Panc1 (cell line): ENCODE measurements around the gene CFAP410. TPM values are rescaled to one million over a fixed set of nuclear protein-coding genes. Genes with fewer than 3 reads are reported as not detected.

Experiments used
- ATAC-seq: fragments of 200-7000 bp; cut with Tn5 transposase; 2 replicates; pipeline ENCODE4 v1.9.1; 2020; ENCODE audit warnings: mild to moderate bottlenecking, moderate library complexity
- BruUV-seq: library from RNA; stranded (reverse); fragments of 400-500 nt; replicated peaks from 2 replicates; lab custom pipeline; 2021; lab: Mats Ljungman, UMichigan
- CTCF ChIA-PET: fragments of 300-600 bp; sonication (Branson Sonifier 250); formaldehyde crosslinking; loops from one replicate; lab custom pipeline; 2022; ENCODE audit warnings: antibody characterized with exemption; lab: Charles Lee
- POLR2A ChIA-PET: fragments of 300-600 bp; sonication (Branson Sonifier 250); formaldehyde crosslinking; loops from one replicate; lab custom pipeline; 2022; ENCODE audit warnings: antibody characterized with exemption; lab: Charles Lee
- DNase-seq: peaks from one replicate; pipeline ENCODE4 v3.0.0-alpha.2; 2010; ENCODE audit warnings: low read depth, low spot score
- H3K27ac ChIP-seq: 2 replicates; pipeline ENCODE4 v1.5.1; 2011; ENCODE audit warnings: mild to moderate bottlenecking, low read length, inconsistent platforms
- H3K27me3 ChIP-seq: fragments of 200-500 bp; sonication (Bioruptor generic); 2 replicates; pipeline ENCODE4 v1.6.0; 2014; ENCODE audit warnings: low read length, inconsistent platforms; ENCODE audit not compliant: control insufficient read depth, insufficient read depth
- H3K36me3 ChIP-seq: fragments of 200-500 bp; sonication (Bioruptor generic); 2 replicates; pipeline ENCODE4 v1.5.1; 2014; ENCODE audit warnings: inconsistent platforms, mild to moderate bottlenecking, low read length, moderate library complexity; ENCODE audit not compliant: control insufficient read depth, insufficient read depth
- H3K4me1 ChIP-seq: 2 replicates; pipeline ENCODE4 v1.5.1; 2011; ENCODE audit warnings: inconsistent platforms, mild to moderate bottlenecking, low read length, moderate library complexity; ENCODE audit not compliant: control insufficient read depth, insufficient read depth
- H3K4me3 ChIP-seq, 2 experiments: 2 replicates each; pipeline ENCODE4 v1.5.1; 2011 to 2012; ENCODE audit warnings: low read depth in 2 of 2, low read length in 2 of 2, mild to moderate bottlenecking in 2 of 2, inconsistent platforms in 1 of 2, moderate library complexity in 1 of 2
- H3K9me3 ChIP-seq: fragments of 200-500 bp; sonication (Bioruptor generic); 2 replicates; pipeline ENCODE4 v1.5.1; 2014; ENCODE audit warnings: low read depth, mild to moderate bottlenecking, inconsistent platforms, low read length, moderate library complexity; ENCODE audit not compliant: control insufficient read depth, insufficient read depth
- POLR2AphosphoS5 ChIP-seq: IDR thresholded peaks from 2 replicates; pipeline ENCODE4 v1.6.1; 2012; ENCODE audit warnings: mild to moderate bottlenecking, low read depth, low read length, moderate library complexity
- SIN3A ChIP-seq: IDR thresholded peaks from 2 replicates; pipeline ENCODE4 v1.6.1; 2012; ENCODE audit warnings: low read depth, mild to moderate bottlenecking, low read length, moderate library complexity, borderline replicate concordance; ENCODE audit not compliant: insufficient read depth
- TCF7L2 ChIP-seq: IDR thresholded peaks from 2 replicates; pipeline ENCODE4 v1.6.1; 2011; ENCODE audit warnings: mild to moderate bottlenecking, low read depth, low read length, inconsistent platforms
- in situ Hi-C: cut with HindIII; loops from 2 replicates; pipeline ENCODE4 v1.10.0; 2016; ENCODE audit warnings: low sequenced_read_pairs, low pct_unique_long_range_greater_than_20kb
- intact Hi-C: fragments of 100-400 bp; cut with micrococcal nuclease; formaldehyde crosslinking; loops from one replicate; pipeline ENCODE4 v1.10.0; 2022; ENCODE audit not compliant: unreplicated experiment
- total RNA-seq: library from RNA; stranded (reverse); gene quantifications from one replicate; pipeline ENCODE4 v1.2.1, GENCODE V29; 2021; ENCODE audit not compliant: unreplicated experiment
- TF ChIP-seq, protein P1 (sequence below), 2 experiments: IDR thresholded peaks; 2 replicates each; pipeline ENCODE4 v1.6.1; 2011 to 2012; ENCODE audit warnings: low read depth in 2 of 2, control low read depth in 1 of 2, low read length in 1 of 2, mild to moderate bottlenecking in 1 of 2, moderate library complexity in 1 of 2; ENCODE audit not compliant: insufficient read depth in 1 of 2
- TF ChIP-seq, protein P2 (sequence below): fragments of 450-650 bp; IDR thresholded peaks from 2 replicates; pipeline ENCODE4 v1.5.1; 2017; ENCODE audit warnings: mild to moderate bottlenecking

The CFAP410 gene
- total RNA-seq, 1 experiment from 2014 or later: 11.8 TPM

DNA sequence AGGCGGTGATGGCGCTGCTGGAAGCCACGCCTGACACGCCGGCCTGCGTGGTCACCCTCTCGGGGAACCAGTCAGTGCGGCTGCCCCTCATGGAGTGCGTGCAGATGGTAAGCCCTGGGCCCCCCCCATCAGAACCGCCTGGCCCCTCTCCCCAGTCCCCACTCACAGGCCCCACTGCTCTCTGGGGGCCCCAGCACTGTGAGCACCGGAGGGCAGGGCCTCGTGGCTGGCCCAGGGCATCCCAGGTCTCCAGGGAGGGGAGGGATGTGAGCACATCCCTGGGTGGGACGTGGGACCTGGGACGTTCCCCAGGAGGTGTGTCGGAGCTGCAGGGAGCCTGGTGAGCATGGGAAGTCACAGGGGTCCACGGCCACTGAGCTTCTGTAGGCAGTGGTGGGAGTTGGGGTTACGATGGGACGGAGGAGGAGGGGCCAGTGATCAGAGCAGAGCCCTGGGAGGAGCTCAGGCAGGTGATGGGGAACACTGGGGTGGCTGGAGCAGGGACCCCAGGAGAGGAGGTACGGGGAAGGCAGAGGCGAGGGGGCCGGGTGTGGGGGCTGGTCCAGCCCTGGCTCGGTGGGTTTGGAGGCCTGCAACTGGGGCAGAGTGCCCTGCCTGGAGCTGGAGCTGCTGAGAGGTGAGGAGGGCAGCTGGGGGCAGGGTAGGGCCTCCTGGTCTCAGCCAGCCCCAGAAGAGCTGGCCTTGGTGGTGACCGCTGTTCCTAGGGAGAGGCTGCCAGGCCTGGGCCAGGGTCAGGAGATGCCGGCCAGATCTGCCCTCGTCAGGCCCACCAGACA lies 20.5 kb downstream of the CFAP410 start:
- intact Hi-C loops (no loop called here), in situ Hi-C loops (no loop called here)
- ChIA-PET CTCF (no interaction called here), POLR2A (interaction anchor here (0.7 kb wide), 1 partner anchor 16 kb away, joined by 3 read pairs; no protein-coding TSS in a partner anchor)
- Histone ChIP-seq H3K4me1 (no peaks in the 10 kb centered on the region), H3K36me3 (no peaks in the 10 kb centered on the region), H3K9me3 (no peaks in the 10 kb centered on the region), H3K4me3 (no peak overlapping the region), H3K27ac (no peak overlapping the region), H3K27me3 (no peaks in the 10 kb centered on the region)
- TF ChIP-seq, protein P1, sequence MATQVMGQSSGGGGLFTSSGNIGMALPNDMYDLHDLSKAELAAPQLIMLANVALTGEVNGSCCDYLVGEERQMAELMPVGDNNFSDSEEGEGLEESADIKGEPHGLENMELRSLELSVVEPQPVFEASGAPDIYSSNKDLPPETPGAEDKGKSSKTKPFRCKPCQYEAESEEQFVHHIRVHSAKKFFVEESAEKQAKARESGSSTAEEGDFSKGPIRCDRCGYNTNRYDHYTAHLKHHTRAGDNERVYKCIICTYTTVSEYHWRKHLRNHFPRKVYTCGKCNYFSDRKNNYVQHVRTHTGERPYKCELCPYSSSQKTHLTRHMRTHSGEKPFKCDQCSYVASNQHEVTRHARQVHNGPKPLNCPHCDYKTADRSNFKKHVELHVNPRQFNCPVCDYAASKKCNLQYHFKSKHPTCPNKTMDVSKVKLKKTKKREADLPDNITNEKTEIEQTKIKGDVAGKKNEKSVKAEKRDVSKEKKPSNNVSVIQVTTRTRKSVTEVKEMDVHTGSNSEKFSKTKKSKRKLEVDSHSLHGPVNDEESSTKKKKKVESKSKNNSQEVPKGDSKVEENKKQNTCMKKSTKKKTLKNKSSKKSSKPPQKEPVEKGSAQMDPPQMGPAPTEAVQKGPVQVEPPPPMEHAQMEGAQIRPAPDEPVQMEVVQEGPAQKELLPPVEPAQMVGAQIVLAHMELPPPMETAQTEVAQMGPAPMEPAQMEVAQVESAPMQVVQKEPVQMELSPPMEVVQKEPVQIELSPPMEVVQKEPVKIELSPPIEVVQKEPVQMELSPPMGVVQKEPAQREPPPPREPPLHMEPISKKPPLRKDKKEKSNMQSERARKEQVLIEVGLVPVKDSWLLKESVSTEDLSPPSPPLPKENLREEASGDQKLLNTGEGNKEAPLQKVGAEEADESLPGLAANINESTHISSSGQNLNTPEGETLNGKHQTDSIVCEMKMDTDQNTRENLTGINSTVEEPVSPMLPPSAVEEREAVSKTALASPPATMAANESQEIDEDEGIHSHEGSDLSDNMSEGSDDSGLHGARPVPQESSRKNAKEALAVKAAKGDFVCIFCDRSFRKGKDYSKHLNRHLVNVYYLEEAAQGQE (IDR thresholded peaks at IDR 0.05; ENCODE audit: insufficient read depth in 1 of 2, low read depth in 2 of 2, low read length in 1 of 2): no peak
- TF ChIP-seq, protein P2, sequence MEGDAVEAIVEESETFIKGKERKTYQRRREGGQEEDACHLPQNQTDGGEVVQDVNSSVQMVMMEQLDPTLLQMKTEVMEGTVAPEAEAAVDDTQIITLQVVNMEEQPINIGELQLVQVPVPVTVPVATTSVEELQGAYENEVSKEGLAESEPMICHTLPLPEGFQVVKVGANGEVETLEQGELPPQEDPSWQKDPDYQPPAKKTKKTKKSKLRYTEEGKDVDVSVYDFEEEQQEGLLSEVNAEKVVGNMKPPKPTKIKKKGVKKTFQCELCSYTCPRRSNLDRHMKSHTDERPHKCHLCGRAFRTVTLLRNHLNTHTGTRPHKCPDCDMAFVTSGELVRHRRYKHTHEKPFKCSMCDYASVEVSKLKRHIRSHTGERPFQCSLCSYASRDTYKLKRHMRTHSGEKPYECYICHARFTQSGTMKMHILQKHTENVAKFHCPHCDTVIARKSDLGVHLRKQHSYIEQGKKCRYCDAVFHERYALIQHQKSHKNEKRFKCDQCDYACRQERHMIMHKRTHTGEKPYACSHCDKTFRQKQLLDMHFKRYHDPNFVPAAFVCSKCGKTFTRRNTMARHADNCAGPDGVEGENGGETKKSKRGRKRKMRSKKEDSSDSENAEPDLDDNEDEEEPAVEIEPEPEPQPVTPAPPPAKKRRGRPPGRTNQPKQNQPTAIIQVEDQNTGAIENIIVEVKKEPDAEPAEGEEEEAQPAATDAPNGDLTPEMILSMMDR: no peak
- DNase-seq: no peak
- BruUV-seq: no TSS peak
- no peak for ATAC-seq

DNA sequence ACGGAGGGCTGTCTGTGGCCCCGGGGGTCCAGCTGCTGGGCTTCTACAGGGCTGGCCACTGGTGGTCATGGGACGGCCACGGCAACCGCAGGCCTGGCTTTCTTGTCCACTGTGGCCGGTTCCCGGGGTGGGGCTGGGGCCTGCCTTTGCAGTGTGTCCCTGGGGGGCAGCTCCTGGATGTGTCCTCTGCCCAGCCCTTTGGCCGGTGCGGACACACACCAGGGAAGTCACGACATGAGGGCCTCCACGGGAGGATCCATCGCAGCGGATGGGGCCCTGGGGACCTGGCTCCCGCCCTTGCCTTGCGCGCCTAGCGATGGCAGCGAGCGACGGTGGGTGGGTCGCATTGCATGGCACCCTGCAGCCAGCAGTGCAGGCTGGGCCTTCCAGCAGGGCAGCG lies 21.3 kb downstream of the CFAP410 start:
- no peak overlapping the region for H3K4me3 ChIP-seq
- no peaks in the 10 kb centered on the region for H3K4me1 ChIP-seq
- no peak for ATAC-seq
- H3K36me3 ChIP-seq: no peaks in the 10 kb centered on the region
- DNase-seq: no peak
- no TSS peak for BruUV-seq
- POLR2A ChIA-PET: no interaction called here
- H3K9me3 ChIP-seq: no peaks in the 10 kb centered on the region
- CTCF ChIA-PET: no interaction called here
- in situ Hi-C loops (no loop called here), intact Hi-C loops (no loop called here)
- TF ChIP-seq TCF7L2 (no peak), POLR2AphosphoS5 (no peak), SIN3A (no peak)
- TF ChIP-seq, protein P1 (IDR thresholded peaks at IDR 0.05; ENCODE audit: insufficient read depth in 1 of 2, low read depth in 2 of 2, low read length in 1 of 2): no peak
- TF ChIP-seq, protein P2: no peak
- no peaks in the 10 kb centered on the region for H3K27me3 ChIP-seq
- H3K27ac ChIP-seq: no peak overlapping the region
